OCI-LY3 (cell line): ENCODE results near the gene CLDND2.

ENCODE experiments used
- EZH2phosphoT487 ChIP-seq: fragments of 200-600 bp; shearing (Covaris generic); IDR thresholded peaks from 2 replicates; pipeline ENCODE4 v1.6.1; 2018; ENCODE audit warnings: antibody characterized with exemption, mixed run types, low read depth
- TF ChIP-seq, protein P1 (sequence below): fragments of 200-600, 300-600 bp; sonication (generic); IDR thresholded peaks from 2 replicates; pipeline ENCODE4 v1.5.1; 2014; ENCODE audit warnings: antibody characterized with exemption, low read length, low read depth

DNA sequence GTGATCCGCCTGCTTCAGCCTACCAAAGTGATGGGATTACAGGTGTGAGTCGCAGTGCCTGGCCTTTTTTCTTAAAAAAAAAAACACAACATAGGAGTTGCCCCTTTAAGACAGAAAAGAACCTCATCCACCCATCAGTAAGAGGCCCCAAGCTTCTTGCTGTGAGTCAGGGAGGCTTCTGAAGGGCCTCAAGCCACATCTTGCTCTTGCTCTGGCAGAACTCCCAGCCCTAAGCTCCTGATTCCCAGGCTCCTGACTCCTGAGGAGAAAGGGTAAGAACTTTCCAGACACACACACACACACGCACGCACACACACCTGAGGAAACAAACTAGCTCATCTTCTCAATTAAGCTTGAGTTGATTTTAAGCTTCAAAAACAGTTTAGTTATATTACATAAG, 9.5 kb downstream of the CLDND2 start:
- TF ChIP-seq, protein P1, sequence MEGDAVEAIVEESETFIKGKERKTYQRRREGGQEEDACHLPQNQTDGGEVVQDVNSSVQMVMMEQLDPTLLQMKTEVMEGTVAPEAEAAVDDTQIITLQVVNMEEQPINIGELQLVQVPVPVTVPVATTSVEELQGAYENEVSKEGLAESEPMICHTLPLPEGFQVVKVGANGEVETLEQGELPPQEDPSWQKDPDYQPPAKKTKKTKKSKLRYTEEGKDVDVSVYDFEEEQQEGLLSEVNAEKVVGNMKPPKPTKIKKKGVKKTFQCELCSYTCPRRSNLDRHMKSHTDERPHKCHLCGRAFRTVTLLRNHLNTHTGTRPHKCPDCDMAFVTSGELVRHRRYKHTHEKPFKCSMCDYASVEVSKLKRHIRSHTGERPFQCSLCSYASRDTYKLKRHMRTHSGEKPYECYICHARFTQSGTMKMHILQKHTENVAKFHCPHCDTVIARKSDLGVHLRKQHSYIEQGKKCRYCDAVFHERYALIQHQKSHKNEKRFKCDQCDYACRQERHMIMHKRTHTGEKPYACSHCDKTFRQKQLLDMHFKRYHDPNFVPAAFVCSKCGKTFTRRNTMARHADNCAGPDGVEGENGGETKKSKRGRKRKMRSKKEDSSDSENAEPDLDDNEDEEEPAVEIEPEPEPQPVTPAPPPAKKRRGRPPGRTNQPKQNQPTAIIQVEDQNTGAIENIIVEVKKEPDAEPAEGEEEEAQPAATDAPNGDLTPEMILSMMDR, result no peak
- TF ChIP-seq EZH2phosphoT487, result no peak
